Gastroesophageal sphincter (tissue), 3 donors: ENCODE data around the gene PTPRD.

Experiments
- EP300 ChIP-seq: sonication (generic); formaldehyde crosslinking; IDR thresholded peaks from one replicate; pipeline ENCODE4 v1.6.1; 2017; ENCODE audit warnings: antibody characterized with exemption, mild to moderate bottlenecking
- POLR2A ChIP-seq, 2 donors: fragments of 450-650 bp; IDR thresholded peaks; one replicate each; pipeline ENCODE4 v1.6.1; 2017; ENCODE audit warnings: antibody characterized with exemption in 2 of 2, mild to moderate bottlenecking in 2 of 2, moderate library complexity in 1 of 2
- POLR2AphosphoS5 ChIP-seq: sonication (generic); formaldehyde crosslinking; IDR thresholded peaks from one replicate; pipeline ENCODE4 v1.6.1; 2017; ENCODE audit warnings: antibody characterized with exemption
- TF ChIP-seq, protein P1 (sequence below), 4 experiments: fragments of 200-600 bp in 2 of 4; fragments of 450-650 bp in 2 of 4; sonication (generic) in 1 of 4; IDR thresholded peaks; one replicate each; pipeline ENCODE4 v1.5.1; 2017 to 2019; ENCODE audit warnings: antibody characterized with exemption in 4 of 4, mild to moderate bottlenecking in 2 of 4, moderate library complexity in 2 of 4

DNA sequence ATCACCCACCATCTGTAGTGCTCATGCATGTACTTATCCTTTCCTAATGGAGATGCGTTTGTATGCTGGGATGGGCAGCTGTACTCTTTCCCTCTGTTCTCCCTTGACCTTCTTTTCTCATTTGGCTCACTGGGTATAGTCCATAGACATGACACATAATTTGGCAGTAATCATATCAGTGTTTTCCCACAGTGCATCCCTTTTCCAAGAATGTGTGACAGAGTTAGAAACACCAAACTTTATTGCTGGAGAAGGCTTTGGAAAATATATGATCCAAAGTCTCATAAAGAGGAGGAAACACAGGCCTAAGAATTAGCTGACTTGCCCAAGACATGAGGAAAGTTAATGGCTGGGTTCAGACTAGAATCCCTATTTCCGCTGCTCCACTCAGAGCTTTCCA lies 1579.8 kb downstream of the PTPRD start:
- TF ChIP-seq, protein P1, sequence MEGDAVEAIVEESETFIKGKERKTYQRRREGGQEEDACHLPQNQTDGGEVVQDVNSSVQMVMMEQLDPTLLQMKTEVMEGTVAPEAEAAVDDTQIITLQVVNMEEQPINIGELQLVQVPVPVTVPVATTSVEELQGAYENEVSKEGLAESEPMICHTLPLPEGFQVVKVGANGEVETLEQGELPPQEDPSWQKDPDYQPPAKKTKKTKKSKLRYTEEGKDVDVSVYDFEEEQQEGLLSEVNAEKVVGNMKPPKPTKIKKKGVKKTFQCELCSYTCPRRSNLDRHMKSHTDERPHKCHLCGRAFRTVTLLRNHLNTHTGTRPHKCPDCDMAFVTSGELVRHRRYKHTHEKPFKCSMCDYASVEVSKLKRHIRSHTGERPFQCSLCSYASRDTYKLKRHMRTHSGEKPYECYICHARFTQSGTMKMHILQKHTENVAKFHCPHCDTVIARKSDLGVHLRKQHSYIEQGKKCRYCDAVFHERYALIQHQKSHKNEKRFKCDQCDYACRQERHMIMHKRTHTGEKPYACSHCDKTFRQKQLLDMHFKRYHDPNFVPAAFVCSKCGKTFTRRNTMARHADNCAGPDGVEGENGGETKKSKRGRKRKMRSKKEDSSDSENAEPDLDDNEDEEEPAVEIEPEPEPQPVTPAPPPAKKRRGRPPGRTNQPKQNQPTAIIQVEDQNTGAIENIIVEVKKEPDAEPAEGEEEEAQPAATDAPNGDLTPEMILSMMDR (IDR thresholded peaks at IDR 0.05), result no peak
- TF ChIP-seq POLR2A (IDR thresholded peaks at IDR 0.05), result no peak
- no peak for TF ChIP-seq POLR2AphosphoS5
- no peak for TF ChIP-seq EP300
